GM19043 (cell line): Measurements from ENCODE around the gene DMD.

Experiments used
- ATAC-seq: cut with Tn5 transposase; IDR thresholded peaks from one replicate; pipeline ENCODE4 v1.9.1; 2021; ENCODE audit warnings: low read depth; ENCODE audit not compliant: unreplicated experiment

DMD gene

DNA sequence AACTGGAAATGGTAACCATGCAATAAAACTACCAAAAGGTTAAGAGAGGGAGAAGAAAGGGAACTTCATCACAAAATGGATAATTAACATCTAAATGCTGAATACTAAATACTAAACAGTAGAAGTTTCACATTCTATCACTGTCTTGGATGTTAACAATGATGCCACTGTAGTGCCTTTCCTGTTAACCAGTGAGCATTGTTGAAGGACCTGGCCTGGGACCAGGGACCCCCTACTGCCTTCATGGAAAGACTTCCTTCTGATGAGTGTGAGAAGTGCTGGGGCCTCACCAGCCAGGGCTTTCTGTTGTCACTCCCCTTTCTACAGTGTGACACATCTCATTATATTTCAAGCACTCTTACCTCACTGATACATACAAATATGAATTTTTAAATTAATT lies 1400.2 kb downstream of the DMD start:
- ATAC-seq = no peak

DNA sequence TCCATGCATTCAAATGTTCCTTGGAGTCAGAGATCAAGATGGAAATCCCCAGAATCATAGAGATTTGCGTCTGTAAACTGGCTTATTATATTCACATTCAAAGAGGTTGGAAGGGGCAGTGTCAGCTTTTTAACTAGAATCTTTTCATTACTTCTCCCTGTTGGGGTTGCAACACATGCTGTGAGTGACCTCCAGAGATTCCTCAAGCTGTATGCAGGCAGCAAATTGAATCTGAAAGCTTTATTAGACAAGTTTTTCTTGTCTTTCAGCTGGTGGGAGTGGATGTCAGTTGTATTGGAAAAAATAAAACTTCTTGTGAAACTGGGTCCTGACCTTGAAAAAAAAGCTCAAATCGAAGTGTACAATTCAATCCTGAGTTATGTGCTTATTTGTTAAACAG lies 1403.0 kb downstream of the DMD start:
- ATAC-seq = no peak

DNA sequence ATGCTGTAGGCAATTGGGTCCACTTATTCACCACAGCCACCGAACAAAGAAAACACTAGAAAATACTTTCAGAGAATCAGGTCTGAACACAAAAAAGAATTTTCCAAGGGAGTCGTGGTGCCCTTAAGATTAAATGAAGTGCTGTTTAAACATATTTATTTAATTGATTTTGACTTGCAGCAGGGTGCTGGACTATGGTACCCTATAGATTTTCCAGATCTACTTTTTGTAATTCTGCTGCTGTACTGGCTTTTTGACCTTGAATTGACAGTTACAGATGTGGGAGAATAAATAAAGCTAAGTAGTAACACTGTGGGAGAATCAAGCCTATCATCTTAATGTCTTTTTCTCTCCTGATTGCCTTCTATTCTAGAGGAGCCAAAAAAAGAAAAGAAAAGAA lies 1404.2 kb downstream of the DMD start:
- ATAC-seq = no peak

DNA sequence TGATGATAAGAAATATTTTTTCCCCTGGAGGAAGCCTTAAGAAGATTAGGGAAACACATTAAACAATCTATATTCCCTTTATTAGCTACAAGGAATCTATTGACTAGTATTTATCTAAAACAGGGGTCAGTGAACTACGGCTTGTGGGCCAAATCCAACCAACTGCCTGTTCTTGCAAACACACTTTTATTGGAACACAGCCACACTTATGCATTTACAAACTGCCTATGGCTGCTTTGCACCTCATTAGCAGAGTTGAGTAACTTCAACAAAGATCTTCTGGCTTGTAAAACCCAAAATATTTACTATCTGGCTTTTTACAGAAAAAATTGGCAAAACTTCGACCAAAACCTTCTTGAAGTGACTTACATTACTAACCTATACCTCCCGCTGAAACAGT lies 1405.6 kb downstream of the DMD start:
- no peak for ATAC-seq

DNA sequence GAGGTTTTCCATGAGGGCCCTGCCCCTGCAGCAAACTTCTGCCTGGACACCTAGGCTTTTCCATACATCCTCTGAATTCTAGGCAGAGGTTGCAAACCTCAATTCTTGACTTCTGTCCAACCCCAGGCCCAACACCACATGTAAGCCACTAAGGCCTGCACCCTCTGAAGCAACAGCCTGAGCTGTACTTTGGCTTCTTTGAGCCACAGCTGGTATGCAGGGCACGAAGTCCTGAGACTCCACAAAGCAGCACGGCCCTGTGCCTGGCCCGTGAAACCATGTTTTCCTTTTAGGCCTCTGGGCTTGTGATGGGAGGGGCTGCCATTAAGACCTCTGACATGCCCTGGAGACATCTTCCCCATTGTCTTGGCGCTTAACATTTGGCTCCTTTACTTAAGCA lies 1411.1 kb downstream of the DMD start:
- ATAC-seq = no peak

DNA sequence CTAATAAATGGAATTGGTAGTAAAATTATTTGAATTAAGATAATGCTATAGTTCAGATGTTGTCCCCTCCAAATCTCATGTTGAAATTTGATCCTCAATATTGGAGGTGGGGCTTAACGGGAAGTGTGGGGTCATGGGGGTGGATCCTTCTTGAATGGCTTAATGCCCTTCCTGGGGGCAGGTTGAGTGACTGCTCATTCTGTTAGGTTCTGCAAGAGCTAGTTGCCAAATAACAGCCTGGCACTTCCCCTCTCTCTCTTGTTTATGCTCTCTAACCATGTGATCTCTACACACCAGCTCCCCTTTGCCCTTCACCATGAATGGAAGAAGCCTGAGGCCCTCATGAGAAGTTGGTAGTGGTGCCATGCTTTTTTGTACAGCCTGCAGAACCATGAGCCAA lies 1414.7 kb downstream of the DMD start:
- ATAC-seq = no peak

DNA sequence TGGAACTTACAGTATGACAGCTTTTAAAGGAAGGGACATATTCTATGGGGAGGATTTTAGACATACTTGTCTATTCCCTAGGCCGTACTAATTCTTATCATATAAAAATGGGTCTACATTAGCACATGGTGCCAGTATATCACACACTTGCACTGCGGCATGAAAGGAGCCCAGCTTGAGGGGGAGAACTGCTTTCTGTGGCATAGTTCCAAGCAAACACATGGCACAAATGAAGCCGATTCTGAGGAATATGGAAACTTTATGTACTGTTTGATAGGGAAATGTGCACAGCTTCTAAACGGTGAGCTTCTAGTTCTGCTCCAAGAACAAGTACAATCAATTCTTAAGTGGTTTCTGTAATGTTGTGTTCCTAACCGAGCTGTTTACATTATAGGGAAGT lies 1463.9 kb downstream of the DMD start:
- ATAC-seq = no peak

DNA sequence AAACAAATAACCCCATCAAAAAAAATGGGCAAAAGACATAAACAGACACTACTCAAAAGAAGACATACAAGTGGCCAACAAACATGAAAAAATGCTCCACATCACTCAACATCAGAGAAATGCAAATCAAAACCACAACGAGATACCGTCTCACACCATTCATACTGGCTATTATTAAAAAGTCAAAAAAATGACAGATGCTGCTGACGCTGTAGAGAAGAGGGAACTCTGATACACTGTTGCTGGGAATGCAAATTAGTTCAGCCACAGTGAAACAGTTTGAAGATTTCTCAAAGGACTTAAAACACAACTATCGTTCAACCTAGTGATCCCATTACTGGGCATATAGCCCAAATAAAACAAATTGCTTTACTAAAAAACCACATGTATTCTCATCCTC lies 1468.3 kb downstream of the DMD start:
- ATAC-seq = no peak

DNA sequence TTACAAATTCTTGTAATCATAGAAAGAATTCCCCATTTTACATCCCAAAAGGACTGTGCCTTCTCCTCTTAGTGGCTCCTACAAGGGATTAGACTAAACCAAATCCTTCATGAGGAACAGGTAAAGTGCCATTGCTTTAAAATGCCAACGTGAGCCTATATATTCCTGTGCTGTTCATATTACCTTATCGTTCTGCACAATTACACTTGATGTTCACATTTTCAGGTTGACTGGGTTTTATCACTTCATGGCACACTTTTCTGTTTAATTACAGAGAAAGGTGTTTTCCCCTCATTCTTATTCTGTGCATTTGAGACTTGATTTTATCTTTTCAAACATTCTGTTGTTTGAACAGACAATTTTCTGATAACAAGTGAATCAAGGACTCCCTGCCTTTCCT lies 1493.9 kb downstream of the DMD start:
- no peak for ATAC-seq

DNA sequence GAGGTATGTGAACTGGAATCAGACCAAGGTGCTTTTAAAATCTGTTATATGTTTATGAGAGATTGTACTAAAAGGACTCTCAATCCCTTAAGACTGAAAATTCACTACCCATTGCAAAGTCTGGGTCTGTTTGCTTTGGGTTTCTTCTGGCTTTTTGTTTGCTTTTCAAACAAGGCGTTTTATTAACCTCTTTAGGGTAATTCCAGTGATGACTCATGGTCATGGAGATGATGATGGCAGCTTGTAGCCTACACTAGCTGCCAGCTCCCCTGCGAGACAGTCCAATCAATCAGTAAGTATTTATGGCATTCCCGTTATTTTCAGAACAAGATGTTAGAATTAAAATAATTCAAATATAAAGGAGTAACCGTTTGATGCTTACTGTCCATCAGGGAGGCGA lies 1495.7 kb downstream of the DMD start:
- no peak for ATAC-seq

DNA sequence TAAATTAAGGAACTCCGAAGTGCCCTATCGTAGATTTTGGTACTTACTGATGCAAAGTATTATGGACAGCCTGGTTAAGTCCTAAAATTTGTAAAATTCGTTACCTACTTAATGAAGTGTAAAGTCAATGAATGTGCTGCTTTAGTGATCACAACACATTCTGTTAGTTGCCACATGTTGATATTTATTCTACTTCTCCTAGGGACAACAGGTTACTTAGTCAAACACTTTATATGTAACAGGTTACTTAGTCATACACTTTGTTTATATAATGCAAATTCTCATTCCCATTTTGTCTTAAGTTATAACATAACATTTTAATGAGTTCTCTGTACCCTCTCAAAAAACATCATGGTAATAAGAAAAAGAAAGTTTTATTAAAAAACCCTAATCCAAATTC lies 1496.6 kb downstream of the DMD start:
- ATAC-seq = no peak

DNA sequence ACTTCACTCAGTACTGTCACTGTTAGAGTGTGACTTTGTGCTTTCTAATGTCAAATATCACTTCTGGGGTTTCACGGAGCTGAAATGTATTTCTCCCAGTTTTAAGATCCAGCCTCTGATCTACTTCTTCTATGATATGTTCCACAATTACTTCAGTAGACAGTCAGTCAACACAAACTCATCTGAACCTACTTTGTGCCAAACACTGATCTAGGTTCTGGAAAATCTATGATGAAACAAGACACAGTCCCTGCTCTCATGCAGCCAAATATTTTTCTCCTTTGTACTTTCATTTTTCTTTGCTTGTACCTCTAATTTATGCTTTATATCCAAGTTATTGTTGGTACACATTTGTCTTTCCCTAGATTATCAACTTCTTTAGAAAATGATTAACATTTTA lies 1498.2 kb downstream of the DMD start:
- no peak for ATAC-seq

DNA sequence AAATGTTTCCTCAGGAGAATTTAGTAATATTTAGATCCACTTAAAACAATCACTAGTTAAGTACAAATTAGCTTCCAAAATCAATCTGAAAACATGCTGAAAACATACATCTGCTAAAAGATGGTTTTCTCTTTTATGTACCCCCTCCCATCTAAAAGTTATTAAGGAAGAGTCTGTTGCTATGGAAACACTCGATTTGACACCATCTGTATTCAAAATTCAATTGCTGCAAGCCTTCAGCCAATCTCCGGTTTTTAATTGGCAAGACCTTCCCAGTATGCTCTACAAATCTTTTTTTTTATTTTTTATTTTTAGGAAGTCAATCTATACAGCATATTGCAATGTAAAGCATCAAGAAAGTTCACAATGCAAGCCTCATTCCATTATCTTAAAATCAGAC lies 1500.2 kb downstream of the DMD start:
- no peak for ATAC-seq

DNA sequence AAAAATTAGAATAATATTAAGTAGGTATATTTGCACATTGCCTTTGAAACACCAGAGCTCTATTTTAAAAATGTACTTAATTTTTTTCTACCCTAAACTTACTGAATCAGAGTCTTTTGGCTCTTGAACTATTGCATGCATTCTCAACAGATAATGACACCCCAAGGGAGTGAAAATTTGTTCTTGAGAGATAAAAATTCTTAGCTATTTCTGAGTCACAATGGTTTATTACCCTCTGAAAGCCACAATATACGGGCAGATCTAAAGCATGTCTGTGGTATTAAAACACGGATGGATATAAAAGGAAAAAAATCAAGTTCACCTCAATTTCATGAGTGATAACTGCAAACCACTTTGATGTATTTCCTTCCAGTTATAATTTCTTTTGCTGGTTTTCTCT lies 1503.2 kb downstream of the DMD start:
- no peak for ATAC-seq

DNA sequence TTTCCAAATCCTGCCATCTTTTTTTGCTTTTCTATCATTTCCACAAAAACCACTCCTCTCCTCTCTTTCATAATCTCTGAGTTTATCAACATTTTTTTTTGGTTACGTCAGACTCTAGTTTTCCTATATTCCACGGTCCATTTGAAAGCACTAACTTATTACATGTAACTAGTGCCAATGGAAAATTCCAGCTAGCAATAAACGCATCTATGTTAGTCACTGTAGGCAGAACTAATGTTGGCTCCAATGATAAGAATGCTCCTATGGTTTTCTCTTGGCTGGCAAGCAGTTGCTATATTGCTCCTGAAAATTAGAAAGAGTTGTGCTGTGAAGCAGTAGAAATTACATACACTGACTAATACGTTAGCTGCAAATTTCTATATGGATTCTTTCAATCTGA lies 1504.9 kb downstream of the DMD start:
- ATAC-seq = no peak

DNA sequence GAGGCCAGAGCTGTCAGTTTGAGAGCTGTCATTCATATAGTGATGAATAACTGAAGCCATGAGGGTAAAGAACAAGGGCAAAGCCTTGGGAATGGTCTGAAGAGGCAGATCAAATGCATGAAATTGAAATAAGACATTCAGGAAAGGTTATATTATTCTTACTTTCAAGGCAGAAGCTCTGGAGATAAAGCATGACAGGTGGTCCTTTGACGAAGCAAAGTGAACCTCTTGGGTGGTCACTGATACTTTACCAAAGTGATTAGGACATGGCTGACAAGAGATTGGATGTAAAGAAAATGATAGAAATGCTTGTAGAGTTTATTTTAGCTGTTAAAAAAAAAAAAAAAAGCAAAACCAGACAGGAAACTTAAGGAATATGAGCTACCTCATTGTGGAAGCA lies 1505.5 kb downstream of the DMD start:
- no peak for ATAC-seq

DNA sequence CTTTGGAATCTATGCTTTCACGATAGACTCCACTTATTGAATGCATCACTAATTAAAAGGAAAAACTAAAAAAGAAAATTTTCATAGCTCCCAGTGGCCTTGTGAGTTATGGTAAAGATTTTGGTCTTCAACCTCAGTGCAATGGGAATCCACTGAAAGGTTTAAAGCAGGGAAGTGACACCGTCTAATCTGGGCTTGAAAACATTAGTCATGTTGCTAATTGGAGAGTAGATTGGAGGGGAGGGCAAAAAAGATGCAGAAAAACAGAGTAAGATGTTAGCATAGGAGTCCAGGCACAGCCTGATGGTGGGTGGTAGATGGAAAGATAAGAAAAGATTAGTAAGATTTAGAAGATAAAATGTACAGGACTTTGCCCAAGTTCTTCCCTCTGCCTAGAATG lies 1506.4 kb downstream of the DMD start:
- no peak for ATAC-seq

DNA sequence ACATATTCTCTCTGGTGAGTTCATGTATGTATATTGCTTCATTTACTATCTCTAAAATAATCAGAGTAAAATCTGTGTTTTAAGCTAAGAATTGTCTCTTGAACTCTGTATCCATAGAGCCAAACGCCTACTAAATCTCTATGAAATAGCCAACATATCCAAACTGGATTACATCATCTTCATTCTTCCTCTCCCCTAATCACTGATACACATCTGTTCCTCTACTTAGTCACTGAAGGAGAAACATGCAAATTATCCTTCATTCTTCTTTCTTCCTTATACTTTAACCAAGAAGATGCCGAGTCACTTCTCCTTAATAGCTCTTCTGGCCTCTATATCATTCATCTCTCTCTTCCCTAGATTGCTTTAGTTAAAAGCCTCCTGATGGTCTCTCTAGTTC lies 1509.1 kb downstream of the DMD start:
- no peak for ATAC-seq

DNA sequence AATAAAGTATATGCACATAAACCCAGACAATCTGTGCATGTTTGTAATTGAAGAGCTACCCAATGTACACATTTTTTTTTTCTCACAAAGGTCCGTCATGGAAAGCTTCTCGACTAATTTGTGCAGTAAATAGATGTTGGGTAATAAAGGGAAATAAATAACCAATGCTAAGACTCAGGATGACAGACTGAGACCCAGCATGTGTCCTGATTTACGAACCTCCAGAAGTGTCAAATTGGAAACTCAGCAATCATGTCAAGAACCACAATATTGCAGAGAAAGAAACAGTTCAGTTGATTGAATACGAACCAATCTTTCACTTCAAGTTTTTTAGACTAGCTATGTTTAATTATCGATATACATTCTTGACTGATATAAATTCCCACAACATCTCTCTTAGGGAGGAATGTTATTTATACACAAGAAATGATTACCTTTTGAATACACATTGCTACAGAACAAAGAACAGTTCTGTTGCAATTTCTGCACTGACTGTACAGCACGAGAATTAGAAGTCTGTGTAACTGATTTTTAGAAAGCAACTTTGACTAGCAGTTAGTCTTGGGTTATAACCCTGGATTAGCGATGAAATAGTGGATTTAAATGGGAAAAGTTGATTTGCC lies 1513.9 kb downstream of the DMD start:
- ATAC-seq = no peak

DNA sequence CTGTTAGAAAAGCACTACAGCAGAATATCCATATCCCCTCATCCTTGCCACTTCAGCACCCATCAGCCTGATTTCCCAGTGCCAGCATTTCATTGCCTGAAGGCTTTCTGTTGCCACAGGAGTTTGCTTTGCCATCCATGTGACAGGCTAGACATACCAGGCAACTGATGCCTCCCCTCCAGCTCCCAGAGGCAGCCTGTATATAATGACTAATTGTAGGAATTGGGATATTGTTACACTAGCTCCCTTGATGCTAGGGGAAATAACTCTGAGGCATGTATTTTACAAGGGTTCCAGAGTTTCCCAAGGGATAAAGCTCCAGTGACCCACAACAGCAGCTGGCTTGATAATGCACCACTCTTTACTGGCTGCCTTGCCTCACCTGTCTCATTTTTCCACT lies 1531.5 kb downstream of the DMD start:
- ATAC-seq = no peak

DNA sequence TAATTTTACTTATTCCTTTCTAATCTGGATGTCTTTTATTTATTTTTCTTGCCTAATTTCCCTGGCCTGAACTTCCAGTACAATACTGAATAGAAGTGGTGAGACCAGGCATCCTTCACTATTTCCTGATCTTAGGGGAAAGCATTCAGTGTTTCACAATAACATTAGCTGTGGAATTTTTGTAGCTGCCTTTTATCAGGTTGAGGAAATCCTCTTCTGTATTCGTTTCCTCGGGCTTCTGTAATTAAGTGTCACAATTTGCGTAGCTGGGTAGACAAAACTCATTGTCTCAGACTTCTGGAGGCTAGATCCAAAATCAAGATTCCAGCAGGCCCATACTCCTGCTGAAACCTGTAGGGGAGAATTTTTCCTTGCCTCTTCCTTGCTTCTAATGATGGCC lies 1541.1 kb downstream of the DMD start:
- ATAC-seq = no peak

DNA sequence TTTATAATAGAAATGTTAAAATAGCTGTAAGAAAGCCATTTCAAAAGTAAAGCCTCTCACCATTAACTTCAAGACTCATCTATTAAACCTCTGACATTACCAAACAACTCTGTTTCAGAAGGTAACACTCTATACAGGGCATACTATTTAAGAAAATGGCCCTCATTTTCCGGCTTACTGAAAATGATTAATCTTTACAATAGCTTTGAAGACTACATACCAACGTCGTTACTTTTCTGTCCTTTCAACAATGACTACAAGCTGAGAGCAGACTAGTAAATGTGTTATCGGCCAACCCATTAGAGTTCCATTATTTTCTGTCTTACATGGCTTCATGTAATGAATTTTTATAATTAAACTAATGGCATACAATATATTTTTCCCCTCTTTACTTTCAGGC lies 1545.9 kb downstream of the DMD start:
- no peak for ATAC-seq

DNA sequence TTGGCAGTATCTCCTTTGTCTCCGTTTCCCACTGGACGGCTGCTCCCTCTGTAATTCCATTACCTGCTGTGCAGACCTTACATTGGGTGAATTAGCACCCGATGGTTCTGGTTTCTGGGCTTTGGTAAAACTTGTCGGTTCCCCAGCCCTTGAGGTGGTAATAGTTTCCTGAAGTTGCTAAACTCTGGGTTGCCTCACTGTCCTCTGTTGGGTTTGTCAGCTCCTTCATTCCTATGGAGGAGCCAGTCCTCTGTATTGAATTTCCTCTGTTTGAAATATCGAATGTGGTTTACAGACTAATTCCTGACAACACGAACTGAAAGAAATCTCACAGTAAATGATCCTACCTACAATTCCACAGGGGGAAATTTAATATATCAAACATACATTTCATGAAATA lies 1548.2 kb downstream of the DMD start:
- ATAC-seq = no peak
